ENCODE measurements around the gene SERPINB7.

Gene SERPINB7

GRCh38 chr18:63799189-63799588, 24.0 kb downstream of the SERPINB7 start:
- H3K79me2 ChIP-seq (ENCODE audit: insufficient read depth, low read length), result no peaks in the 10 kb centered on the region
- no peaks in the 10 kb centered on the region for H3K27me3 ChIP-seq (ENCODE audit: low read length)
- no peak overlapping the region for H3K4me3 ChIP-seq (ENCODE audit: insufficient read depth, low read length, poor library complexity, severe bottlenecking)
- no peak overlapping the region for H3K27ac ChIP-seq (ENCODE audit: low read depth, low read length)
- TF ChIP-seq EZH2phosphoT487 (conservative IDR thresholded peaks at IDR 0.05; ENCODE audit: low read length), result no peak
- H4K20me1 ChIP-seq (ENCODE audit: low read depth, low read length), result no peaks in the 10 kb centered on the region
- no peaks in the 10 kb centered on the region for H3K9me2 ChIP-seq (replicated peaks; ENCODE audit: insufficient read depth, low read length)
- no peaks in the 10 kb centered on the region for H3K9me3 ChIP-seq (ENCODE audit: insufficient read depth, low read length)
- H3F3A ChIP-seq (ENCODE audit: insufficient read depth), result no peaks in the 10 kb centered on the region
- no peaks in the 10 kb centered on the region for H3K36me3 ChIP-seq (ENCODE audit: low read length)
- H2AFZ ChIP-seq (ENCODE audit: low read depth, low read length, severe bottlenecking), result no peak overlapping the region
- no peak overlapping the region for H3K4me2 ChIP-seq (ENCODE audit: low read depth, low read length, poor library complexity, severe bottlenecking)
- no peak overlapping the region for H3K9ac ChIP-seq (ENCODE audit: low read length)

DNA sequence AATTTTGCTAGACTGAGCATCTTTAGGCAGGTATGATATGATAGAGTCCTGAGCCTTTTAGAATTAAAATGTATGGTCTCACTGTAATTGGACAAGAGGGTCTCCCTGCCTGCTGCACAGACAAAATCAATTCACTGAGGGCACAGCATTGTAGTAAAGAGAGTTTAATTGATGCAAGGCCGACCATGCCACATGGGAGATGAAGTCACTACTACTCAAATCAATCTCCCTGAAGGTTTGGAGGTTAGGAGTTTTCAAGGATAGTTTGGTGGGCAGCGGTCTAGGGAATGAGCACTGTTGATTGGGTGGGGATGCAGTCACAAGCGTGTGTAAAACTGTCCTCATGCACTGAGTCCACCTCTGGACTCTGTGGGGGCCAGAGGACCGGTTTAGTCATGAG, 26.1 kb downstream of the SERPINB7 start:
- Histone ChIP-seq H3F3A (ENCODE audit: insufficient read depth) (no peaks in the 10 kb centered on the region), H3K9me3 (ENCODE audit: insufficient read depth, low read length) (no peaks in the 10 kb centered on the region), H3K4me2 (ENCODE audit: low read depth, low read length, poor library complexity, severe bottlenecking) (no peak overlapping the region), H3K4me3 (ENCODE audit: insufficient read depth, low read length, poor library complexity, severe bottlenecking) (no peak overlapping the region), H3K27me3 (ENCODE audit: low read length) (no peaks in the 10 kb centered on the region), H4K20me1 (ENCODE audit: low read depth, low read length) (no peaks in the 10 kb centered on the region), H3K36me3 (ENCODE audit: low read length) (no peaks in the 10 kb centered on the region), H3K9ac (ENCODE audit: low read length) (no peak overlapping the region), H3K27ac (ENCODE audit: low read depth, low read length) (no peak overlapping the region), H3K79me2 (ENCODE audit: insufficient read depth, low read length) (no peaks in the 10 kb centered on the region), H2AFZ (ENCODE audit: low read depth, low read length, severe bottlenecking) (no peak overlapping the region), H3K9me2 (replicated peaks; ENCODE audit: insufficient read depth, low read length) (no peaks in the 10 kb centered on the region)
- TF ChIP-seq, protein P1, sequence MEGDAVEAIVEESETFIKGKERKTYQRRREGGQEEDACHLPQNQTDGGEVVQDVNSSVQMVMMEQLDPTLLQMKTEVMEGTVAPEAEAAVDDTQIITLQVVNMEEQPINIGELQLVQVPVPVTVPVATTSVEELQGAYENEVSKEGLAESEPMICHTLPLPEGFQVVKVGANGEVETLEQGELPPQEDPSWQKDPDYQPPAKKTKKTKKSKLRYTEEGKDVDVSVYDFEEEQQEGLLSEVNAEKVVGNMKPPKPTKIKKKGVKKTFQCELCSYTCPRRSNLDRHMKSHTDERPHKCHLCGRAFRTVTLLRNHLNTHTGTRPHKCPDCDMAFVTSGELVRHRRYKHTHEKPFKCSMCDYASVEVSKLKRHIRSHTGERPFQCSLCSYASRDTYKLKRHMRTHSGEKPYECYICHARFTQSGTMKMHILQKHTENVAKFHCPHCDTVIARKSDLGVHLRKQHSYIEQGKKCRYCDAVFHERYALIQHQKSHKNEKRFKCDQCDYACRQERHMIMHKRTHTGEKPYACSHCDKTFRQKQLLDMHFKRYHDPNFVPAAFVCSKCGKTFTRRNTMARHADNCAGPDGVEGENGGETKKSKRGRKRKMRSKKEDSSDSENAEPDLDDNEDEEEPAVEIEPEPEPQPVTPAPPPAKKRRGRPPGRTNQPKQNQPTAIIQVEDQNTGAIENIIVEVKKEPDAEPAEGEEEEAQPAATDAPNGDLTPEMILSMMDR (IDR thresholded peaks at IDR 0.05; ENCODE audit: insufficient read depth, low read length, poor library complexity, severe bottlenecking), result no peak
- no peak for TF ChIP-seq EZH2phosphoT487 (conservative IDR thresholded peaks at IDR 0.05; ENCODE audit: low read length)

DNA sequence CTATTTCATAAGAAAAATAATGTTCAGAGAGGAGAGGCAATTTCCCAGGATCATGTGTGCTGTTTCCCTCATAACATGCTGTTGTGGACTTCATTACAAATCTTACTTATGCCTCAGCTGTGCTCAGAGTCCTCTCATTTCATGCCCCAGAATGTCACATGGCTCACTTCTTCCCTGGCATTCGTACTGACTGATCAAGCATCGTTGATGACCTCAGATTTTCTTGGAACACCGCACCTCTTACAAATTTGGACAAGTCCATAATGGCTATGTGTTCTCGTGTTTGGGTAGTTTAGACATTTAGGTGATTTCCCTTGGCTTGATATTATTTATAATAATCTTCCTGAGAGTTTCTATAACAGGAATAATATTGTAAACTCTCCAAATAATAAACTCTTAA, 32.9 kb downstream of the SERPINB7 start:
- Histone ChIP-seq H3K9me2 (replicated peaks; ENCODE audit: insufficient read depth, low read length) (no peaks in the 10 kb centered on the region), H3K9me3 (ENCODE audit: insufficient read depth, low read length) (no peaks in the 10 kb centered on the region), H3K36me3 (ENCODE audit: low read length) (no peaks in the 10 kb centered on the region), H3K27me3 (ENCODE audit: low read length) (no peaks in the 10 kb centered on the region), H3K9ac (ENCODE audit: low read length) (no peak overlapping the region), H2AFZ (ENCODE audit: low read depth, low read length, severe bottlenecking) (no peak overlapping the region), H4K20me1 (ENCODE audit: low read depth, low read length) (no peaks in the 10 kb centered on the region), H3K4me2 (ENCODE audit: low read depth, low read length, poor library complexity, severe bottlenecking) (no peak overlapping the region), H3K4me3 (ENCODE audit: insufficient read depth, low read length, poor library complexity, severe bottlenecking) (no peak overlapping the region), H3F3A (ENCODE audit: insufficient read depth) (no peaks in the 10 kb centered on the region), H3K27ac (ENCODE audit: low read depth, low read length) (no peak overlapping the region), H3K79me2 (ENCODE audit: insufficient read depth, low read length) (no peaks in the 10 kb centered on the region)
- TF ChIP-seq, protein P1 (IDR thresholded peaks at IDR 0.05; ENCODE audit: insufficient read depth, low read length, poor library complexity, severe bottlenecking), result no peak
- no peak for TF ChIP-seq EZH2phosphoT487 (conservative IDR thresholded peaks at IDR 0.05; ENCODE audit: low read length)

- H4K20me1 ChIP-seq (ENCODE audit: low read depth, low read length), result no peaks in the 10 kb centered on the region
- no peaks in the 10 kb centered on the region for H3F3A ChIP-seq (ENCODE audit: insufficient read depth)
- no peak overlapping the region for H3K9ac ChIP-seq (ENCODE audit: low read length)
- H3K4me2 ChIP-seq (ENCODE audit: low read depth, low read length, poor library complexity, severe bottlenecking), result no peak overlapping the region
- no peak overlapping the region for H2AFZ ChIP-seq (ENCODE audit: low read depth, low read length, severe bottlenecking)
- H3K27ac ChIP-seq (ENCODE audit: low read depth, low read length), result no peak overlapping the region
- TF ChIP-seq, protein P1 (IDR thresholded peaks at IDR 0.05; ENCODE audit: insufficient read depth, low read length, poor library complexity, severe bottlenecking), result no peak
- no peak for TF ChIP-seq EZH2phosphoT487 (conservative IDR thresholded peaks at IDR 0.05; ENCODE audit: low read length)
- no peaks in the 10 kb centered on the region for H3K36me3 ChIP-seq (ENCODE audit: low read length)
- no peaks in the 10 kb centered on the region for H3K9me2 ChIP-seq (replicated peaks; ENCODE audit: insufficient read depth, low read length)
- no peaks in the 10 kb centered on the region for H3K9me3 ChIP-seq (ENCODE audit: insufficient read depth, low read length)
- H3K79me2 ChIP-seq (ENCODE audit: insufficient read depth, low read length), result no peaks in the 10 kb centered on the region
- H3K27me3 ChIP-seq (ENCODE audit: low read length), result no peaks in the 10 kb centered on the region
- no peak overlapping the region for H3K4me3 ChIP-seq (ENCODE audit: insufficient read depth, low read length, poor library complexity, severe bottlenecking)
Observed at GRCh38 chr18:63817441-63818051, 42.3 kb downstream of the SERPINB7 start.
